ENCODE data around the gene ZNF711.
"Not testable (repeated sequence)": the region's sequence is repeated elsewhere in the genome, so short reads cannot be mapped to it uniquely, and the experiment has no call there.

ZNF711 gene

GRCh38 chrX:85215946-85216345, 27.8 kb upstream of the ZNF711 start:
- no peak overlapping the region for H3K4me2 ChIP-seq (ENCODE audit: low read length)
- no peak overlapping the region for H3K27ac ChIP-seq
- H3K9me3 ChIP-seq (ENCODE audit: control insufficient read depth, low read length): no peaks in the 10 kb centered on the region
- H3K9ac ChIP-seq: no peak overlapping the region
- no peaks in the 10 kb centered on the region for H3K4me1 ChIP-seq
- no peak overlapping the region for H3K4me3 ChIP-seq (ENCODE audit: low read depth, low read length)
- TF ChIP-seq CTCF (IDR thresholded peaks at IDR 0.05): no peak
- H3K36me3 ChIP-seq (ENCODE audit: control insufficient read depth, insufficient read depth, low read length): no peaks in the 10 kb centered on the region
- H3K79me2 ChIP-seq: no peaks in the 10 kb centered on the region
- H2AFZ ChIP-seq: no peak overlapping the region
- H3K27me3 ChIP-seq (ENCODE audit: control insufficient read depth, insufficient read depth, low read length): no peaks in the 10 kb centered on the region

GRCh38 chrX:85221361-85221760, 22.4 kb upstream of the ZNF711 start:
- no peaks in the 10 kb centered on the region for H3K27me3 ChIP-seq (ENCODE audit: control insufficient read depth, insufficient read depth, low read length)
- H3K79me2 ChIP-seq: no peaks in the 10 kb centered on the region
- H3K4me1 ChIP-seq: no peaks in the 10 kb centered on the region
- H3K9ac ChIP-seq: no peak overlapping the region
- no peak overlapping the region for H3K4me2 ChIP-seq (ENCODE audit: low read length)
- no peak overlapping the region for H3K27ac ChIP-seq
- H3K9me3 ChIP-seq (ENCODE audit: control insufficient read depth, low read length): no peaks in the 10 kb centered on the region
- TF ChIP-seq CTCF (IDR thresholded peaks at IDR 0.05): no peak
- no peaks in the 10 kb centered on the region for H3K36me3 ChIP-seq (ENCODE audit: control insufficient read depth, insufficient read depth, low read length)
- no peak overlapping the region for H2AFZ ChIP-seq
- H3K4me3 ChIP-seq (ENCODE audit: low read depth, low read length): no peak overlapping the region

GRCh38 chrX:85223359-85223758, 20.4 kb upstream of the ZNF711 start:
- Histone ChIP-seq H3K79me2 (no peaks in the 10 kb centered on the region), H3K4me1 (no peaks in the 10 kb centered on the region), H3K9ac (no peak overlapping the region), H3K4me3 (ENCODE audit: low read depth, low read length) (no peak overlapping the region), H3K36me3 (ENCODE audit: control insufficient read depth, insufficient read depth, low read length) (no peaks in the 10 kb centered on the region), H2AFZ (no peak overlapping the region), H3K4me2 (ENCODE audit: low read length) (no peak overlapping the region), H3K27ac (no peak overlapping the region), H3K9me3 (ENCODE audit: control insufficient read depth, low read length) (no peaks in the 10 kb centered on the region), H3K27me3 (ENCODE audit: control insufficient read depth, insufficient read depth, low read length) (no peaks in the 10 kb centered on the region)
- no peak for TF ChIP-seq CTCF (IDR thresholded peaks at IDR 0.05)

- Histone ChIP-seq H3K36me3 (ENCODE audit: control insufficient read depth, insufficient read depth, low read length) (no peaks in the 10 kb centered on the region), H3K4me2 (ENCODE audit: low read length) (no peak overlapping the region), H3K9ac (no peak overlapping the region), H3K79me2 (no peaks in the 10 kb centered on the region), H3K27ac (no peak overlapping the region), H2AFZ (peak overlapping the region; percentile 75), H3K4me1 (no peaks in the 10 kb centered on the region), H3K9me3 (ENCODE audit: control insufficient read depth, low read length) (no peaks in the 10 kb centered on the region), H3K4me3 (ENCODE audit: low read depth, low read length) (no peak overlapping the region), H3K27me3 (ENCODE audit: control insufficient read depth, insufficient read depth, low read length) (no peaks in the 10 kb centered on the region)
- no peak for TF ChIP-seq CTCF (IDR thresholded peaks at IDR 0.05)
These were observed 636 bp upstream of the ZNF711 start for GRCh38 chrX:85243155-85243554.

- peak overlapping the region; percentile 59 for H3K4me3 ChIP-seq (ENCODE audit: low read depth, low read length)
- no peaks in the 10 kb centered on the region for H3K4me1 ChIP-seq
- no peak overlapping the region for H3K9ac ChIP-seq
- H3K4me2 ChIP-seq (ENCODE audit: low read length): peak overlapping the region; percentile 73
- H3K79me2 ChIP-seq: no peaks in the 10 kb centered on the region
- peak overlapping the region; percentile 82 for H2AFZ ChIP-seq
- H3K36me3 ChIP-seq (ENCODE audit: control insufficient read depth, insufficient read depth, low read length): no peaks in the 10 kb centered on the region
- TF ChIP-seq CTCF (IDR thresholded peaks at IDR 0.05): no peak
- no peaks in the 10 kb centered on the region for H3K27me3 ChIP-seq (ENCODE audit: control insufficient read depth, insufficient read depth, low read length)
- H3K9me3 ChIP-seq (ENCODE audit: control insufficient read depth, low read length): no peaks in the 10 kb centered on the region
- H3K27ac ChIP-seq: peak overlapping the region; percentile 53
These were observed 840 bp downstream of the ZNF711 start for GRCh38 chrX:85244450-85245211.

DNA sequence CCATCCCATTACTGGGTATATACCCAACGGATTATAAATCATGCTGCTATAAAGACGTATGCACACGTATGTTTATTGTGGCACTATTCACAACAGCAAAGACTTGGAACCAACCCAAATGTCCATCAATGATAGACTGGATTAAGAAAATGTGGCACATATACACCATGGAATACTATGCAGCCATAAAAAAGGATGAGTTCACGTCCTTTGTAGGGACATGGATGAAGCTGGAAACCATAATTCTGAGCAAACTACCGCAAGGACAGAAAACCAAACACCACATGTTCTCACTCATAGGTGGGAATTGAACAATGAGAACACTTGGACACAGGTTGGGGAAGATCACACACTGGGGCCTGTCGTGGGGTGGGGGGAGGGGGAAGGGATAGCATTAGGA, 41.5 kb downstream of the ZNF711 start:
- H3K79me2 ChIP-seq: not testable (repeated sequence)

More for the DNA sequence above, 41.5 kb downstream of the ZNF711 start:
- H3K4me3 ChIP-seq (ENCODE audit: low read depth, low read length); H3K9ac ChIP-seq; H3K9me3 ChIP-seq (ENCODE audit: control insufficient read depth, low read length); H2AFZ ChIP-seq; H3K27ac ChIP-seq; H3K4me1 ChIP-seq; H3K4me2 ChIP-seq (ENCODE audit: low read length); H3K36me3 ChIP-seq (ENCODE audit: control insufficient read depth, insufficient read depth, low read length); H3K27me3 ChIP-seq (ENCODE audit: control insufficient read depth, insufficient read depth, low read length): not testable (repeated sequence)
